Measurements from ENCODE around the gene DGCR6.

DNA sequence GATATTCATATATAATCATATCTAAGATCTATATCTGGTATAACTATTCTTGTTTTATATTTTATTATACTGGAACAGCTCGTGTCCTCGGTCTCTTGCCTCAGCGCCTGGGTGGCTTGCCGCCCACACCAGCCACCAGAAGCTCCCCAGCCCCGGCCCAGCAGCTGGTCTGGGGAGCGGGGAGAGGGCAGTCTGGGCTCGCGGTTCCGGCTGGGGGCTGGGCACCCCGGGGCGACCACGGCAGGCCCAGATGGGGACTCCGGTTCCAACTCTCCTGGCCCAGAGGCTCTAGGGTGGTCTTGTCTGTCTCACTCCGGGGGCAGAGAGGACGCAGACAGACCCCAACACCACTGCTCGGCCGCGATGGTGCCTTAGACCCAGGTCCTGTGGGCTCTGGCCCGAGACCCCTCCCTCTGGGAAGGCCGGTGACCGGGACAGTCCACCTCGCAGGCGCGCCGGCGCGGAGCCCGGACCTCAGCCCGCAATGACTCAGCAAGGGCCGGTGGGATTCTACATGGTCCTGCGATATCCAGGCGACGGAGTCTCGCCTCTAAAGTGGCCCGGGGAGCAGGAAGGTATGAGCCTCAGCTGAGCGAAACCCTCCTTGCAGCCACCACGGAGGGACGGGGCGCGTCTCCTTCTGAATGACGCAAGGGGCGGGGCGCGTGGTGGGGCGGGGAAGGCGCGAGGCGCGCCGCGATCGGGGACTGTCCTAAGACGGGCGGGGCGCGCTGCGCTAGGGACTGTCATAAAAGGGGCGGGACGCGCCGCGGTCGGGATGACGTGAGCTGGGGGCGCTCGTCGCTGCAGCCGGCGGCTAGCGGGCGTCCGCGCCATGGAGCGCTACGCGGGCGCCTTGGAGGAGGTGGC lies at the start of gene DGCR6:
- TF ChIP-seq POLR2A (IDR thresholded peaks at IDR 0.05; ENCODE audit: low read depth, low read length) (no peak), POLR2AphosphoS5 (IDR thresholded peaks at IDR 0.05; ENCODE audit: low read depth, low read length) (no peak)

All from GM12892 (cell line).